ENCODE results near the gene P3H3. TPM values are rescaled to one million over a fixed set of nuclear protein-coding genes. Genes with fewer than 3 reads are reported as not detected.

Gene P3H3
- total and polyA plus RNA-seq, 4 donors = 23.4 to 93.3 (median 54.9) TPM

GRCh38 chr12:6823182-6824084, 4.8 kb upstream of the P3H3 start:
- H3K4me3 ChIP-seq (ENCODE audit: low read length in 2 of 2) = no peak overlapping the region
- DNase-seq (peak in 1 of 2 donors; percentile 37), ATAC-seq (ENCODE audit: low FRiP score) (no peak)
- no peaks in the 10 kb centered on the region for H3K9me3 ChIP-seq (ENCODE audit: control insufficient read depth, low read length)
- H3K27ac ChIP-seq (ENCODE audit: low read depth in 1 of 2, low read length in 2 of 2) = no peak overlapping the region
- no peaks in the 10 kb centered on the region for H3K36me3 ChIP-seq (ENCODE audit: control insufficient read depth in 1 of 2, insufficient read depth in 2 of 2, low read length in 1 of 2)
- H3K27me3 ChIP-seq (ENCODE audit: control insufficient read depth in 1 of 2, insufficient read depth in 2 of 2, low read length in 1 of 2) = no peaks in the 10 kb centered on the region
- 76 to 80% methylated on average over 12 of the region's 12 CpGs for WGBS, 2 donors
- H3K4me1 ChIP-seq (ENCODE audit: control insufficient read depth in 1 of 2, insufficient read depth in 2 of 2, low read length in 2 of 2) = no peaks in the 10 kb centered on the region
- intact Hi-C loops (cut with DNase I) = loop anchor here in 1 of 2 donors (10.0 kb wide), 1 partner anchor 209 kb away; no protein-coding TSS in a partner anchor

- Histone ChIP-seq H3K4me3 (ENCODE audit: low read length in 2 of 2) (no peak overlapping the region), H3K4me1 (ENCODE audit: control insufficient read depth in 1 of 2, insufficient read depth in 2 of 2, low read length in 2 of 2) (no peaks in the 10 kb centered on the region), H3K9me3 (ENCODE audit: control insufficient read depth, low read length) (no peaks in the 10 kb centered on the region), H3K27me3 (ENCODE audit: control insufficient read depth in 1 of 2, insufficient read depth in 2 of 2, low read length in 1 of 2) (no peaks in the 10 kb centered on the region), H3K27ac (ENCODE audit: low read depth in 1 of 2, low read length in 2 of 2) (no peak overlapping the region), H3K36me3 (ENCODE audit: control insufficient read depth in 1 of 2, insufficient read depth in 2 of 2, low read length in 1 of 2) (no peaks in the 10 kb centered on the region)
- no peak for ATAC-seq (ENCODE audit: low FRiP score)
- peak in 1 of 2 donors; percentile 46 for DNase-seq
- 84 to 90% methylated on average over 37 of the region's 37 CpGs for WGBS, 2 donors
- intact Hi-C loops (cut with DNase I) = loop anchor here in 1 of 2 donors (10.0 kb wide), 1 partner anchor 209 kb away; no protein-coding TSS in a partner anchor
Observed at GRCh38 chr12:6824085-6824775, 4.0 kb upstream of the P3H3 start.

- H3K27ac ChIP-seq (ENCODE audit: low read depth in 1 of 2, low read length in 2 of 2) = no peak overlapping the region
- peak in 1 of 2 donors; percentile 41 for DNase-seq
- H3K4me3 ChIP-seq (ENCODE audit: low read length in 2 of 2) = no peak overlapping the region
- no peaks in the 10 kb centered on the region for H3K4me1 ChIP-seq (ENCODE audit: control insufficient read depth in 1 of 2, insufficient read depth in 2 of 2, low read length in 2 of 2)
- no peaks in the 10 kb centered on the region for H3K36me3 ChIP-seq (ENCODE audit: control insufficient read depth in 1 of 2, insufficient read depth in 2 of 2, low read length in 1 of 2)
- no peaks in the 10 kb centered on the region for H3K9me3 ChIP-seq (ENCODE audit: control insufficient read depth, low read length)
- intact Hi-C loops (cut with DNase I) = loop anchor here (5.0 to 10.0 kb wide), 4 partner anchors 73 to 210 kb away; partner anchors contain the start of gene MLF2 (in 2 of the 2)
- H3K27me3 ChIP-seq (ENCODE audit: control insufficient read depth in 1 of 2, insufficient read depth in 2 of 2, low read length in 1 of 2) = no peaks in the 10 kb centered on the region
- no peak for ATAC-seq (ENCODE audit: low FRiP score)
- WGBS, 2 donors = 32 to 33% methylated on average over 12 of the region's 12 CpGs
Observed at GRCh38 chr12:6824901-6825381, 3.3 kb upstream of the P3H3 start.

GRCh38 chr12:6825398-6826124, 2.6 kb upstream of the P3H3 start:
- intact Hi-C loops (cut with DNase I) = loop anchor here (5.0 to 10.0 kb wide), 4 partner anchors 73 to 211 kb away; partner anchors contain the start of gene MLF2 (in 2 of the 2)
- Histone ChIP-seq H3K27me3 (ENCODE audit: control insufficient read depth in 1 of 2, insufficient read depth in 2 of 2, low read length in 1 of 2) (no peaks in the 10 kb centered on the region), H3K4me1 (ENCODE audit: control insufficient read depth in 1 of 2, insufficient read depth in 2 of 2, low read length in 2 of 2) (no peaks in the 10 kb centered on the region), H3K4me3 (ENCODE audit: low read length in 2 of 2) (no peak overlapping the region), H3K36me3 (ENCODE audit: control insufficient read depth in 1 of 2, insufficient read depth in 2 of 2, low read length in 1 of 2) (no peaks in the 10 kb centered on the region), H3K27ac (ENCODE audit: low read depth in 1 of 2, low read length in 2 of 2) (no peak overlapping the region), H3K9me3 (ENCODE audit: control insufficient read depth, low read length) (no peaks in the 10 kb centered on the region)
- DNase-seq = peak; percentile 90 to 95
- WGBS, 2 donors = 7 to 10% methylated on average over 19 of the region's 19 CpGs
- peak; percentile 84 for ATAC-seq (ENCODE audit: low FRiP score)

- ATAC-seq (ENCODE audit: low FRiP score) (no peak), DNase-seq (peak in 1 of 2 donors; percentile 43)
Observed at GRCh38 chr12:6826125-6826733, 2.0 kb upstream of the P3H3 start.

GRCh38 chr12:6826734-6827436, 1.3 kb upstream of the P3H3 start:
- ATAC-seq (ENCODE audit: low FRiP score) (no peak), DNase-seq (peak; percentile 48 to 66)
- intact Hi-C loops (cut with DNase I) = loop anchor here (5.0 to 10.0 kb wide), 4 partner anchors 75 to 212 kb away; partner anchors contain the start of gene MLF2 (in 2 of the 2)
- WGBS, 2 donors = 66 to 68% methylated on average over 22 of the region's 22 CpGs
- Histone ChIP-seq H3K9me3 (ENCODE audit: control insufficient read depth, low read length) (no peaks in the 10 kb centered on the region), H3K4me3 (ENCODE audit: low read length in 2 of 2) (no peak overlapping the region), H3K27ac (ENCODE audit: low read depth in 1 of 2, low read length in 2 of 2) (no peak overlapping the region), H3K4me1 (ENCODE audit: control insufficient read depth in 1 of 2, insufficient read depth in 2 of 2, low read length in 2 of 2) (no peaks in the 10 kb centered on the region), H3K36me3 (ENCODE audit: control insufficient read depth in 1 of 2, insufficient read depth in 2 of 2, low read length in 1 of 2) (peaks cover 0 to 2% of the 10 kb centered on the region in 2 donors), H3K27me3 (ENCODE audit: control insufficient read depth in 1 of 2, insufficient read depth in 2 of 2, low read length in 1 of 2) (no peaks in the 10 kb centered on the region)

More at GRCh38 chr12:6826125-6826733, 2.0 kb upstream of the P3H3 start:
- H3K4me1 ChIP-seq (ENCODE audit: control insufficient read depth in 1 of 2, insufficient read depth in 2 of 2, low read length in 2 of 2) = no peaks in the 10 kb centered on the region
- WGBS, 2 donors = 76 to 83% methylated on average over 17 of the region's 17 CpGs
- no peaks in the 10 kb centered on the region for H3K27me3 ChIP-seq (ENCODE audit: control insufficient read depth in 1 of 2, insufficient read depth in 2 of 2, low read length in 1 of 2)
- H3K9me3 ChIP-seq (ENCODE audit: control insufficient read depth, low read length) = no peaks in the 10 kb centered on the region
- H3K36me3 ChIP-seq (ENCODE audit: control insufficient read depth in 1 of 2, insufficient read depth in 2 of 2, low read length in 1 of 2) = no peaks in the 10 kb centered on the region
- no peak overlapping the region for H3K4me3 ChIP-seq (ENCODE audit: low read length in 2 of 2)
- no peak overlapping the region for H3K27ac ChIP-seq (ENCODE audit: low read depth in 1 of 2, low read length in 2 of 2)
- intact Hi-C loops (cut with DNase I) = loop anchor here (5.0 to 10.0 kb wide), 4 partner anchors 74 to 211 kb away; partner anchors contain the start of gene MLF2 (in 2 of the 2)

- WGBS, 2 donors = 2 to 3% methylated on average over 8 of the region's 8 CpGs
- Histone ChIP-seq H3K36me3 (ENCODE audit: control insufficient read depth in 1 of 2, insufficient read depth in 2 of 2, low read length in 1 of 2) (peaks cover 0 to 2% of the 10 kb centered on the region in 2 donors), H3K4me1 (ENCODE audit: control insufficient read depth in 1 of 2, insufficient read depth in 2 of 2, low read length in 2 of 2) (no peaks in the 10 kb centered on the region), H3K4me3 (ENCODE audit: low read length in 2 of 2) (no peak overlapping the region), H3K27me3 (ENCODE audit: control insufficient read depth in 1 of 2, insufficient read depth in 2 of 2, low read length in 1 of 2) (no peaks in the 10 kb centered on the region), H3K9me3 (ENCODE audit: control insufficient read depth, low read length) (no peaks in the 10 kb centered on the region), H3K27ac (ENCODE audit: low read depth in 1 of 2, low read length in 2 of 2) (no peak overlapping the region)
- DNase-seq = peak; percentile 90 to 94
- intact Hi-C loops (cut with DNase I) = loop anchor here (5.0 to 10.0 kb wide), 4 partner anchors 75 to 213 kb away; partner anchors contain the start of gene MLF2 (in 2 of the 2)
- peak; percentile 68 for ATAC-seq (ENCODE audit: low FRiP score)
Observed at GRCh38 chr12:6827437-6827911, 733 bp upstream of the P3H3 start.

Data from aorta (tissue), 5 donors.